Parathyroid adenoma (tissue), 2 donors: ENCODE measurements around the gene DIAPH1.
A peak's percentile ranks its signal among the peaks of the same experiment; 100 is the strongest.

Experiments used
- H2AFZ ChIP-seq: fragments of 300-600 bp; sonication (generic); one replicate; pipeline ENCODE4 v1.7.0; 2017; ENCODE audit warnings: antibody characterized with exemption, mild to moderate bottlenecking
- H3K27ac ChIP-seq: fragments of 300-600 bp; sonication (generic); one replicate; pipeline ENCODE4 v1.7.0; 2017
- H3K27me3 ChIP-seq: fragments of 300-600 bp; sonication (generic); one replicate; pipeline ENCODE4 v1.7.0; 2017; ENCODE audit warnings: low read length; ENCODE audit not compliant: control insufficient read depth, insufficient read depth
- H3K36me3 ChIP-seq: fragments of 300-600 bp; sonication (generic); one replicate; pipeline ENCODE4 v1.7.0; 2017; ENCODE audit warnings: low read length; ENCODE audit not compliant: control insufficient read depth, insufficient read depth
- H3K4me1 ChIP-seq: fragments of 300-600 bp; sonication (generic); one replicate; pipeline ENCODE4 v1.7.0; 2017; ENCODE audit warnings: control low read depth
- H3K4me2 ChIP-seq: fragments of 300-600 bp; sonication (generic); one replicate; pipeline ENCODE4 v1.7.0; 2017; ENCODE audit warnings: low read length
- H3K4me3 ChIP-seq: fragments of 300-600 bp; sonication (generic); one replicate; pipeline ENCODE4 v1.7.0; 2017; ENCODE audit warnings: low read depth, low read length
- H3K79me2 ChIP-seq: fragments of 300-600 bp; sonication (generic); one replicate; pipeline ENCODE4 v1.7.0; 2017; ENCODE audit warnings: control low read depth
- H3K9ac ChIP-seq: fragments of 300-600 bp; sonication (generic); one replicate; pipeline ENCODE4 v1.7.0; 2017; ENCODE audit warnings: mild to moderate bottlenecking
- H3K9me3 ChIP-seq: fragments of 300-600 bp; sonication (generic); one replicate; pipeline ENCODE4 v1.7.0; 2017; ENCODE audit warnings: low read length; ENCODE audit not compliant: control insufficient read depth
- TF ChIP-seq, protein P1 (sequence below): fragments of 300-600 bp; sonication (generic); IDR thresholded peaks from one replicate; pipeline ENCODE4 v1.7.0; 2017; ENCODE audit warnings: antibody characterized with exemption, mild to moderate bottlenecking
- donor health status: primary hyperparathyroidism.

Gene DIAPH1

DNA sequence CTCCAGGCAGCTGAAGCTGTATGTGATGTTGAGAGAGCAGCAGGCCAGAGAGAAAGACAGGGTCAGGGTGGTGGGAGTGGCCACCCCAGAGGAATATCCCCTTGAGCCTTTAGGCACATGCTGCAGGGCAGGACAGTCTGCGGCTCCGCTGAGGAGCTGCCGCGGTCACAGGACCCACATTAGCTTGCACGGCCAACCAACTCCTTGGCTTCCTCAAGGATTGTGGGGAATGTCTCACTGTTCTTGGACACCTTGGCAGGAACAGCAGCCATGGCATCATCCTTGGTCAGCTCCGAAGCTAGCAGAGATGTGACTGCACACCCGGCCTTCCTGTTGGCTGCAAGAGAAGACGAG, 102.2 kb downstream of the DIAPH1 start:
- Histone ChIP-seq H3K79me2 (peaks cover under 1% of the 10 kb centered on the region), H2AFZ (no peak overlapping the region), H3K4me1 (peaks cover 51% of the 10 kb centered on the region), H3K27ac (peak overlapping the region; percentile 99), H3K9ac (no peak overlapping the region), H3K4me3 (no peak overlapping the region), H3K9me3 (no peaks in the 10 kb centered on the region), H3K4me2 (no peak overlapping the region), H3K27me3 (no peaks in the 10 kb centered on the region), H3K36me3 (no peaks in the 10 kb centered on the region)
- TF ChIP-seq, protein P1, sequence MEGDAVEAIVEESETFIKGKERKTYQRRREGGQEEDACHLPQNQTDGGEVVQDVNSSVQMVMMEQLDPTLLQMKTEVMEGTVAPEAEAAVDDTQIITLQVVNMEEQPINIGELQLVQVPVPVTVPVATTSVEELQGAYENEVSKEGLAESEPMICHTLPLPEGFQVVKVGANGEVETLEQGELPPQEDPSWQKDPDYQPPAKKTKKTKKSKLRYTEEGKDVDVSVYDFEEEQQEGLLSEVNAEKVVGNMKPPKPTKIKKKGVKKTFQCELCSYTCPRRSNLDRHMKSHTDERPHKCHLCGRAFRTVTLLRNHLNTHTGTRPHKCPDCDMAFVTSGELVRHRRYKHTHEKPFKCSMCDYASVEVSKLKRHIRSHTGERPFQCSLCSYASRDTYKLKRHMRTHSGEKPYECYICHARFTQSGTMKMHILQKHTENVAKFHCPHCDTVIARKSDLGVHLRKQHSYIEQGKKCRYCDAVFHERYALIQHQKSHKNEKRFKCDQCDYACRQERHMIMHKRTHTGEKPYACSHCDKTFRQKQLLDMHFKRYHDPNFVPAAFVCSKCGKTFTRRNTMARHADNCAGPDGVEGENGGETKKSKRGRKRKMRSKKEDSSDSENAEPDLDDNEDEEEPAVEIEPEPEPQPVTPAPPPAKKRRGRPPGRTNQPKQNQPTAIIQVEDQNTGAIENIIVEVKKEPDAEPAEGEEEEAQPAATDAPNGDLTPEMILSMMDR, result no peak

DNA sequence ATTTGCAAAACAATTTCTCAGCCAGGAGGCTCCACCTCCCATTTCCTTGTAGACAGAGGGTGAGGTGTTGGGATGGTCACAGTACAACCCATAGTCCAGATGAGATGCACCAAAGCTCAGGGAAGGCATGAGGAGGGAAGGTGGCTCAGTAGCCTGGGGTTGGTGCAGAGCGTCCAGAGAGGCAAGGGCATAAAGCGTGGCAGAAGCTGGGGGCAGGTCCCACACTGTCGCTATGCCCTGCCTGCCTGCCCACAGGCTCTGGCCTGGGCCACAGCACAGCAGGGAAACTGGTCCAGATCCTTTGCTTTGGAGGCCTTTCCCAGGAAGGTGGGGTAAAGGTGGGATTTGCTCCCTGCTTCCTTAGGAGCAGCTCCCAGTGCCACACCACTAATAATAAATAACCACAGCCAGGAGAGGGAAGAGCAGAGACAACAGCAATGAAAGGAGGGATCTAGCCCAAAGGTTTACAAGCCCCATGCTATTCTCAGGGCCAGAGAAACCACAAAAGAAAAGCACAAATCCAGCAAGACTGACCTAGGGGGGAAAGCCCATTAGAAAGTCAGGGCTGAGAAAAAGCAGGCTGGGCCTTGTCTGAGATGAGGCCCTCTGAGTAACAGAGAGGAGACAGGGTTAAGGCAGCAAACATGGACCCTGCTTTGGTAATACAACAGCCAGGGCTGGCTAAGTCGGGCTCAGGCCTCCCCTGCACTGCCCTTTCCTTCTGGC, 102.7 kb downstream of the DIAPH1 start:
- peak overlapping the region; percentile 99 for H3K27ac ChIP-seq
- no peak overlapping the region for H3K9ac ChIP-seq
- no peak overlapping the region for H3K4me2 ChIP-seq
- no peak overlapping the region for H3K4me3 ChIP-seq
- TF ChIP-seq, protein P1, result no peak
- no peaks in the 10 kb centered on the region for H3K9me3 ChIP-seq
- peaks cover 49% of the 10 kb centered on the region for H3K4me1 ChIP-seq
- no peaks in the 10 kb centered on the region for H3K36me3 ChIP-seq
- peaks cover 5% of the 10 kb centered on the region for H3K79me2 ChIP-seq
- H3K27me3 ChIP-seq, result no peaks in the 10 kb centered on the region
- H2AFZ ChIP-seq, result no peak overlapping the region

DNA sequence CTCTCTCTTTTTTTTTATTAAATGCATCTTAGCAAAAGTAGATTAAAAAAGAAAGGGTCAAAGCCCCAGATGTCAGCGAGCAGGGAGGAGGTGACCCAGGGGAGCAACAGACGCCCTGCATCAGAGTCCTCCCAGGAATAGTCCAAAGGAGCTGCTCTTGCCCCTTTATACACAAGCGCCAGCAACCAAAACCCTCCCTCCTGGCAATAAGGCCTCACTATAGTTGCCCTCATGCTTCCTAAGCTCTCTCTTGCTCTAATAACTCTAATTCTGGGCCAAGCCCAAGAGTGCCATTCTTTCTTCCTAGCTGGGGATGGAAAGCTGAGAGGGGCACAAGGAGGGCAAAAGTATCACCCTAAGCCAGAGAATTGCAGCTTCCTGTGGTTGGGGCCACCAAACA, 103.7 kb downstream of the DIAPH1 start:
- Histone ChIP-seq H2AFZ (no peak overlapping the region), H3K27ac (peak overlapping the region; percentile 99), H3K9me3 (no peaks in the 10 kb centered on the region), H3K36me3 (no peaks in the 10 kb centered on the region), H3K27me3 (no peaks in the 10 kb centered on the region), H3K4me1 (peaks cover 46% of the 10 kb centered on the region), H3K9ac (no peak overlapping the region), H3K4me3 (peak overlapping the region; percentile 3), H3K4me2 (no peak overlapping the region), H3K79me2 (peaks cover 5% of the 10 kb centered on the region)
- TF ChIP-seq, protein P1, result no peak

DNA sequence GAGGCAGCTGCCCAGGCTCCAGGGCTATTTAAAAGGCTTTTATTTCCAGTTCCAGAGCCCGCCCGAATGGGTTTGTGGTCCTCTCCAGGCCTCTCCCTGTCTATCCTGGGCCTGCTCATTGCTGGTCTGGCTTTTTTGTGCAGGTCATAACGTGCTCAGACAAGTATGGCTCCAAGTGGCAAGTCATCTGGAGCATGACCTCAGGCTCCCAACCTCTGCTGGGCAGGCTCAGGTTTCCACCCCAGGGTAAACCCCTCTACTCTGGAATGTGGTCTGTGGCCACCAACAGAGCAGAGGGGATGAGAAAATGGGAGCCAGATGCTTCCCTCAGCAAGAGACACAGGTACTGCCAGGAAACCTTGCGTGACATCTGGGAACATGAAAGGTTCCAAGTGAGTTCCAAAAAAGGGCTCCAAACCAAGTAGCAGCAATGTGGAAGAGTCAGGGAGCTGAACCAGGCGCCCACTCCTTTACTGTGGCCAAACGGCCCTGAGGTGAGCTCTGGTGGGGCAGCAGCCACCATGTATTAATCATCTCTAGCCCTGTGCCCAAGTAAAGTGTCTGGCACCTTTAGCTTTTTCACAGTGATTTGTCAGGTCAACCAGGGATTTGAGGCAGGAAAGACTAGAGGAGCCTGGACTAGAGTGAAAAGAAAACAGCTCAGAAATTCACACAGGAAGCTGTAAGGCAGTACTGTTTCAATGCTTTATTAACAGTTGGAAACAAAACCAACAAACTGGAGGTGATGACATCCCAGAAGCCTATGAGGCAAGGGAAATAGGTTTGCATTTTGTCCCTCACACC, 104.3 kb downstream of the DIAPH1 start:
- Histone ChIP-seq H3K9me3 (no peaks in the 10 kb centered on the region), H3K4me3 (peak overlapping the region; percentile 71), H3K27ac (peak overlapping the region; percentile 99), H3K9ac (no peak overlapping the region), H2AFZ (peak overlapping the region; percentile 81), H3K36me3 (no peaks in the 10 kb centered on the region), H3K4me1 (peaks cover 46% of the 10 kb centered on the region), H3K4me2 (peak overlapping the region; percentile 80), H3K79me2 (peaks cover 5% of the 10 kb centered on the region), H3K27me3 (no peaks in the 10 kb centered on the region)
- TF ChIP-seq, protein P1, result no peak
